Naive B cell (primary cell): ENCODE data around the gene SLC48A1. TPM values are rescaled to one million over a fixed set of nuclear protein-coding genes. Genes with fewer than 3 reads are reported as not detected.
A peak's percentile ranks its signal among the peaks of the same experiment; 100 is the strongest.

Source experiments
- ATAC-seq, 2 donors: fragments of 150-1000 bp; cut with Tn5 transposase; 2 replicates each; pipeline ENCODE4 v1.10.0; 2021; ENCODE audit warnings: low read depth in 2 of 2, mild to moderate bottlenecking in 2 of 2, moderate library complexity in 2 of 2
- DNase-seq: peaks from one replicate; pipeline ENCODE4 v3.0.0; 2022
- H3K27ac Mint-ChIP-seq, 6 donors: one replicate each; pipeline ENCODE4 v1.8.0; 2020 to 2022; ENCODE audit warnings: mild to moderate bottlenecking in 6 of 6, mixed read lengths in 6 of 6, moderate library complexity in 5 of 6, inconsistent platforms in 2 of 6
- H3K27me3 Mint-ChIP-seq, 3 donors: one replicate each; pipeline ENCODE4 v1.8.0; 2021 to 2022; ENCODE audit warnings: mixed read lengths in 3 of 3, mild to moderate bottlenecking in 1 of 3
- H3K36me3 Mint-ChIP-seq, 2 donors: one replicate each; pipeline ENCODE4 v1.8.0; 2020 to 2022; ENCODE audit warnings: mixed read lengths in 2 of 2, inconsistent platforms in 1 of 2, mild to moderate bottlenecking in 1 of 2
- H3K4me1 Mint-ChIP-seq, 3 donors: one replicate each; pipeline ENCODE4 v1.8.0; 2020 to 2022; ENCODE audit warnings: mixed read lengths in 3 of 3, inconsistent platforms in 1 of 3, mild to moderate bottlenecking in 1 of 3, moderate library complexity in 1 of 3
- H3K4me3 Mint-ChIP-seq, 8 donors: one replicate each; pipeline ENCODE4 v1.8.0; 2020 to 2022; ENCODE audit warnings: mild to moderate bottlenecking in 8 of 8, mixed read lengths in 8 of 8, moderate library complexity in 8 of 8, inconsistent platforms in 2 of 8
- H3K9me3 Mint-ChIP-seq, 7 donors: one replicate each; pipeline ENCODE4 v1.8.0; 2020 to 2022; ENCODE audit warnings: mixed read lengths in 7 of 7, mild to moderate bottlenecking in 5 of 7, inconsistent platforms in 2 of 7, moderate library complexity in 1 of 7
- polyA plus RNA-seq, 6 donors: library from polyadenylated mRNA; unstranded; fragments of 300-500 nt; fragmentation: Illumina TruSeq; gene quantifications; one replicate each; pipeline ENCODE4 v1.2.3, GENCODE V29; 2021; ENCODE audit warnings: low read depth in 6 of 6

SLC48A1 gene
- polyA plus RNA-seq, 6 donors from 2014 or later = 12.2 to 18.3 (median 13.9) TPM

- H3K4me1 Mint-ChIP-seq = peaks cover 0 to 6% (median 3%) of the 10 kb centered on the region in 3 donors
- peak overlapping the region in 3 of 6 donors; percentile 67 to 83 (median 82) for H3K27ac Mint-ChIP-seq
Measured at GRCh38 chr12:47787596-47788319, 14.7 kb downstream of the SLC48A1 start.

GRCh38 chr12:47789141-47789540 lies 16.1 kb downstream of the SLC48A1 start:
- peaks cover 8 to 29% of the 10 kb centered on the region in 2 donors for H3K36me3 Mint-ChIP-seq
- H3K27me3 Mint-ChIP-seq = no peaks in the 10 kb centered on the region
- no peaks in the 10 kb centered on the region for H3K9me3 Mint-ChIP-seq
- no peak for DNase-seq
- H3K4me3 Mint-ChIP-seq = peak overlapping the region in 1 of 8 donors; percentile 5
- H3K27ac Mint-ChIP-seq = peak overlapping the region in 1 of 6 donors; percentile 81
- peaks cover 0 to 5% (median 3%) of the 10 kb centered on the region in 3 donors for H3K4me1 Mint-ChIP-seq
- ATAC-seq = no peak

More at GRCh38 chr12:47787596-47788319, 14.7 kb downstream of the SLC48A1 start:
- Mint-ChIP-seq H3K9me3 (no peaks in the 10 kb centered on the region), H3K27me3 (no peaks in the 10 kb centered on the region), H3K4me3 (no peak overlapping the region), H3K36me3 (peaks cover 8 to 29% of the 10 kb centered on the region in 2 donors)
- DNase-seq = no peak
- ATAC-seq = no peak

GRCh38 chr12:47789712-47790489 lies 16.9 kb downstream of the SLC48A1 start:
- Mint-ChIP-seq H3K9me3 (no peaks in the 10 kb centered on the region), H3K4me1 (peaks cover 0 to 5% (median 3%) of the 10 kb centered on the region in 3 donors), H3K36me3 (peaks cover 8 to 29% of the 10 kb centered on the region in 2 donors), H3K27me3 (no peaks in the 10 kb centered on the region), H3K27ac (peak overlapping the region in 1 of 6 donors; percentile 87), H3K4me3 (no peak overlapping the region)
- ATAC-seq (no peak), DNase-seq (no peak)

- Mint-ChIP-seq H3K27ac (peak overlapping the region in 1 of 6 donors; percentile 41), H3K36me3 (peaks cover 8 to 29% of the 10 kb centered on the region in 2 donors)
Measured at GRCh38 chr12:47790676-47791350, 17.8 kb downstream of the SLC48A1 start.

GRCh38 chr12:47791351-47791746 lies 18.3 kb downstream of the SLC48A1 start:
- no peak for DNase-seq
- Mint-ChIP-seq H3K27me3 (no peaks in the 10 kb centered on the region), H3K36me3 (peaks cover 8 to 29% of the 10 kb centered on the region in 2 donors), H3K27ac (peak overlapping the region in 1 of 6 donors; percentile 41), H3K9me3 (no peaks in the 10 kb centered on the region), H3K4me1 (peaks cover 0 to 5% (median 3%) of the 10 kb centered on the region in 3 donors), H3K4me3 (no peak overlapping the region)
- no peak for ATAC-seq

More at GRCh38 chr12:47790676-47791350, 17.8 kb downstream of the SLC48A1 start:
- ATAC-seq (no peak), DNase-seq (no peak)
- Mint-ChIP-seq H3K4me1 (peaks cover 0 to 5% (median 3%) of the 10 kb centered on the region in 3 donors), H3K9me3 (no peaks in the 10 kb centered on the region), H3K4me3 (no peak overlapping the region), H3K27me3 (no peaks in the 10 kb centered on the region)

GRCh38 chr12:47791874-47792273 lies 18.8 kb downstream of the SLC48A1 start:
- ATAC-seq = no peak
- DNase-seq = no peak
- peaks cover 0 to 5% (median 3%) of the 10 kb centered on the region in 3 donors for H3K4me1 Mint-ChIP-seq
- H3K27me3 Mint-ChIP-seq = no peaks in the 10 kb centered on the region
- H3K9me3 Mint-ChIP-seq = no peaks in the 10 kb centered on the region
- H3K36me3 Mint-ChIP-seq = peaks cover 8 to 29% of the 10 kb centered on the region in 2 donors
- peak overlapping the region in 3 of 6 donors; percentile 31 to 44 (median 36) for H3K27ac Mint-ChIP-seq
- H3K4me3 Mint-ChIP-seq = no peak overlapping the region

GRCh38 chr12:47793015-47793681 lies 20.1 kb downstream of the SLC48A1 start:
- H3K4me3 Mint-ChIP-seq = no peak overlapping the region
- peaks cover 3 to 26% of the 10 kb centered on the region in 2 donors for H3K36me3 Mint-ChIP-seq
- H3K9me3 Mint-ChIP-seq = no peaks in the 10 kb centered on the region
- H3K4me1 Mint-ChIP-seq = peaks cover 6 to 12% (median 7%) of the 10 kb centered on the region in 3 donors
- no peaks in the 10 kb centered on the region for H3K27me3 Mint-ChIP-seq
- DNase-seq (no peak), ATAC-seq (no peak)
- no peak overlapping the region for H3K27ac Mint-ChIP-seq

GRCh38 chr12:47794679-47795078 lies 21.6 kb downstream of the SLC48A1 start:
- Mint-ChIP-seq H3K9me3 (no peaks in the 10 kb centered on the region), H3K36me3 (peaks cover 0 to 19% of the 10 kb centered on the region in 2 donors), H3K27ac (no peak overlapping the region), H3K4me1 (peaks cover 11 to 15% (median 12%) of the 10 kb centered on the region in 3 donors), H3K27me3 (no peaks in the 10 kb centered on the region), H3K4me3 (no peak overlapping the region)
- ATAC-seq (no peak), DNase-seq (no peak)

GRCh38 chr12:47795121-47795813 lies 22.2 kb downstream of the SLC48A1 start:
- H3K27ac Mint-ChIP-seq = peak overlapping the region in 1 of 6 donors; percentile 42
- H3K4me3 Mint-ChIP-seq = no peak overlapping the region
- peaks cover 0 to 17% of the 10 kb centered on the region in 2 donors for H3K36me3 Mint-ChIP-seq
- ATAC-seq (no peak), DNase-seq (no peak)
- H3K27me3 Mint-ChIP-seq = no peaks in the 10 kb centered on the region
- H3K9me3 Mint-ChIP-seq = no peaks in the 10 kb centered on the region
- peaks cover 16 to 18% (median 17%) of the 10 kb centered on the region in 3 donors for H3K4me1 Mint-ChIP-seq

GRCh38 chr12:47795814-47796411 lies 22.9 kb downstream of the SLC48A1 start:
- H3K36me3 Mint-ChIP-seq = peaks cover 0 to 11% of the 10 kb centered on the region in 2 donors
- H3K4me3 Mint-ChIP-seq = no peak overlapping the region
- ATAC-seq = no peak
- H3K27ac Mint-ChIP-seq = no peak overlapping the region
- no peaks in the 10 kb centered on the region for H3K9me3 Mint-ChIP-seq
- no peak for DNase-seq
- no peaks in the 10 kb centered on the region for H3K27me3 Mint-ChIP-seq
- H3K4me1 Mint-ChIP-seq = peaks cover 16 to 21% (median 19%) of the 10 kb centered on the region in 3 donors

- peak; percentile 47 for DNase-seq
- peak; percentile 86 to 88 for ATAC-seq
- Mint-ChIP-seq H3K4me3 (no peak overlapping the region), H3K27me3 (no peaks in the 10 kb centered on the region), H3K36me3 (peaks cover 0 to 8% of the 10 kb centered on the region in 2 donors), H3K4me1 (peaks cover 27 to 35% (median 34%) of the 10 kb centered on the region in 3 donors), H3K27ac (peak overlapping the region in 4 of 6 donors; percentile 44 to 96 (median 92)), H3K9me3 (no peaks in the 10 kb centered on the region)
Measured at GRCh38 chr12:47797441-47797840, 24.4 kb downstream of the SLC48A1 start.

GRCh38 chr12:47798382-47798948 lies 25.4 kb downstream of the SLC48A1 start:
- ATAC-seq (no peak), DNase-seq (no peak)
- no peaks in the 10 kb centered on the region for H3K27me3 Mint-ChIP-seq
- peak overlapping the region in 2 of 6 donors; percentile 82 to 88 for H3K27ac Mint-ChIP-seq
- no peaks in the 10 kb centered on the region for H3K9me3 Mint-ChIP-seq
- H3K4me1 Mint-ChIP-seq = peaks cover 37 to 46% (median 45%) of the 10 kb centered on the region in 3 donors
- H3K36me3 Mint-ChIP-seq = peaks cover 0 to 8% of the 10 kb centered on the region in 2 donors
- no peak overlapping the region for H3K4me3 Mint-ChIP-seq
